Smooth muscle cell (in vitro differentiated cells): ENCODE measurements around the gene C10orf71. TPM values are rescaled to one million over a fixed set of nuclear protein-coding genes. Genes with fewer than 3 reads are reported as not detected.

Experiments
- DNase-seq: peaks from one replicate; lab custom pipeline; 2025; ENCODE audit not compliant: unreplicated experiment; lab: John Stamatoyannopoulos, UW
- H2AFZ ChIP-seq: fragments of 200-600 bp; sonication (generic); 2 replicates; pipeline ENCODE4 v1.6.0; 2016; ENCODE audit warnings: antibody characterized with exemption, low read depth, mild to moderate bottlenecking
- H3F3A ChIP-seq: fragments of 200-600 bp; sonication (generic); 2 replicates; pipeline ENCODE4 v1.6.0; 2017; ENCODE audit warnings: antibody characterized with exemption, low read depth
- H3K27ac ChIP-seq: fragments of 200-600 bp; sonication (generic); 2 replicates; pipeline ENCODE4 v1.5.1; 2016; ENCODE audit warnings: low read depth, mild to moderate bottlenecking
- H3K27me3 ChIP-seq: fragments of 200-600 bp; sonication (generic); 2 replicates; pipeline ENCODE4 v1.6.1; 2016; ENCODE audit warnings: low read depth, mild to moderate bottlenecking
- H3K36me3 ChIP-seq: fragments of 200-600 bp; sonication (generic); 2 replicates; pipeline ENCODE4 v1.5.1; 2016; ENCODE audit warnings: low read depth
- H3K4me1 ChIP-seq: fragments of 200-600 bp; sonication (generic); 2 replicates; pipeline ENCODE4 v1.5.1; 2016; ENCODE audit warnings: low read depth
- H3K4me2 ChIP-seq: fragments of 200-600 bp; sonication (generic); 2 replicates; pipeline ENCODE4 v1.6.0; 2016; ENCODE audit warnings: mild to moderate bottlenecking
- H3K4me3 ChIP-seq: fragments of 200-600 bp; sonication (generic); 2 replicates; pipeline ENCODE4 v1.5.1; 2016; ENCODE audit warnings: mild to moderate bottlenecking
- H3K79me2 ChIP-seq: fragments of 200-600 bp; sonication (generic); 2 replicates; pipeline ENCODE4 v1.6.0; 2016; ENCODE audit warnings: low read depth, mild to moderate bottlenecking
- H3K9ac ChIP-seq: fragments of 200-600 bp; sonication (generic); 2 replicates; pipeline ENCODE4 v1.6.0; 2016; ENCODE audit warnings: low read depth
- H3K9me3 ChIP-seq: fragments of 200-600 bp; sonication (generic); replicated peaks from 2 replicates; pipeline ENCODE4 v1.5.1; 2016; ENCODE audit warnings: low read depth
- H4K20me1 ChIP-seq: fragments of 200-600 bp; sonication (generic); 2 replicates; pipeline ENCODE4 v1.6.0; 2016; ENCODE audit warnings: low read depth
- CTCF ChIP-seq: fragments of 200-600 bp; sonication (generic); IDR thresholded peaks from 2 replicates; pipeline ENCODE4 v1.5.1; 2017; ENCODE audit warnings: borderline replicate concordance, mild to moderate bottlenecking, antibody characterized with exemption; ENCODE audit not compliant: insufficient read depth, poor library complexity, severe bottlenecking
- WGBS: methylation state at CpG from one replicate; pipeline ENCODE4 v1.1.7; 2016; ENCODE audit warnings: low lambda C conversion rate; 5-methylcytosine and 5-hydroxymethylcytosine counted together
- polyA plus RNA-seq: library from polyadenylated mRNA; unstranded; fragments of >200 nt; fragmentation: Nextera tagmentation; extraction: Ambion mirVana; gene quantifications from 2 replicates; pipeline ENCODE4 v1.2.1, GENCODE V29; 2016
- total RNA-seq: library from RNA; depleted of rRNA; stranded (reverse); fragments of >200 nt; gene quantifications from 2 replicates; pipeline ENCODE4 v1.2.3, GENCODE V29; 2014

The C10orf71 gene
- total and polyA plus RNA-seq, 2 experiments from 2014 or later = not detected

- Histone ChIP-seq H2AFZ (no peak overlapping the region), H3F3A (no peaks in the 10 kb centered on the region), H3K27me3 (peaks cover 2% of the 10 kb centered on the region), H4K20me1 (no peaks in the 10 kb centered on the region), H3K4me2 (no peak overlapping the region), H3K4me1 (no peaks in the 10 kb centered on the region), H3K79me2 (no peaks in the 10 kb centered on the region), H3K9ac (no peak overlapping the region), H3K27ac (no peak overlapping the region), H3K9me3 (no peaks in the 10 kb centered on the region), H3K36me3 (no peaks in the 10 kb centered on the region), H3K4me3 (no peak overlapping the region)
- no peak for TF ChIP-seq CTCF
- WGBS = 50% methylated on average over 5 of the region's 5 CpGs
- no peak for DNase-seq
Observed at GRCh38 chr10:49367600-49367999, 68.6 kb downstream of the C10orf71 start.

GRCh38 chr10:49368256-49368655 lies 69.3 kb downstream of the C10orf71 start:
- H3K36me3 ChIP-seq = no peaks in the 10 kb centered on the region
- TF ChIP-seq CTCF = no peak
- H3K27ac ChIP-seq = no peak overlapping the region
- no peaks in the 10 kb centered on the region for H3K4me1 ChIP-seq
- 92% methylated on average over 4 of the region's 4 CpGs for WGBS
- no peaks in the 10 kb centered on the region for H3K9me3 ChIP-seq
- peaks cover 8% of the 10 kb centered on the region for H3K27me3 ChIP-seq
- H2AFZ ChIP-seq = no peak overlapping the region
- H3K9ac ChIP-seq = no peak overlapping the region
- H3K4me3 ChIP-seq = no peak overlapping the region
- no peak for DNase-seq
- H3K79me2 ChIP-seq = no peaks in the 10 kb centered on the region
- no peak overlapping the region for H3K4me2 ChIP-seq
- no peaks in the 10 kb centered on the region for H3F3A ChIP-seq
- H4K20me1 ChIP-seq = no peaks in the 10 kb centered on the region

DNA sequence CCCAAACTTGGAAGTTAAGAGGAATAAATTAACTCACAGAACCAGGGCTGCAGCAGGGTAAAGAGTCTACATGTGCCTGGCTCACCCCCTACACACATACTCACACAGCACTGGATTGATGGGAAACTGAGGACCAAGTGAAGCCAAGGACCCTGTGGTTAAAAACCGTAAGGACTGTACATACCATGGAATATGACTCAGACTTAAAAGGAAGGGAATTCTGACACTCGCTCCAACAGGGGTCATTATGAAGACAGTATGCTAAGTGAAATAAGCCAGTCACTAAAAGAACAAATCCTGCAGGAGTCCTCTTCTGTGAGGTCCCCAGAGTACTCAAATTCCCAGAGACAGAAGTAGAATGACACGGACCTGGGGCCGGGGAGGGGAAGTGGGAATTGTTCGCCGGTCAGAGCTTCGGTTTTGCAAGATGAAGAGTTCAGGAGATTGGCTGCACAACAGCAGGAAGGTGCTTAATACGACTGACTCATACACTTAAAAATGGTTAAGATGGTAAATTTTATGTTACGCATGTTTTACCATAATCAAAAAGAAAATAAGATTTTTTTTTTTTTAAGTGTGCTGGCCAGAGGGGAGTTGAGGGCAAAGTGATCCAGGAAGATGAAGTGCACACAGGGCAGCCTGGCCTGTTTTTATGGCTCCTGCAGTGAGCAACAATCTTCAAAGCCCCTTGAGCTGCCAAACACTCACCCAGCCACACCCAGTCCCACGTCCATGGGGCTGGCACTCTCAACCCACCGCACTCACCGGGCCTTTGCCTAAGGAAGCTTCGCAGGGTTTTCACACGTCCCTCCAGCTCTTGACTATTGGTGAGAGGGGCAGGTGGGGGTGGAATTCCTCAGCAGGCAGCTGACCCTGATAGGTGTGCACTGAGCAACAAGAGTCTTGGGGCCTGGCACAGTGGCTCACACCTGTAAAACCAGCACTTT lies 70.5 kb downstream of the C10orf71 start:
- Histone ChIP-seq H2AFZ (no peak overlapping the region), H4K20me1 (no peaks in the 10 kb centered on the region), H3K36me3 (no peaks in the 10 kb centered on the region), H3K9ac (no peak overlapping the region), H3K4me1 (no peaks in the 10 kb centered on the region), H3K4me3 (no peak overlapping the region), H3K4me2 (no peak overlapping the region), H3K27me3 (peaks cover 12% of the 10 kb centered on the region), H3K79me2 (no peaks in the 10 kb centered on the region), H3K27ac (no peak overlapping the region), H3F3A (no peaks in the 10 kb centered on the region), H3K9me3 (no peaks in the 10 kb centered on the region)
- DNase-seq = no peak
- 63% methylated on average over 14 of the region's 14 CpGs for WGBS
- no peak for TF ChIP-seq CTCF
